Progenitor cell of endocrine pancreas (in vitro differentiated cells): ENCODE results near the gene ARSD. TPM values are rescaled to one million over a fixed set of nuclear protein-coding genes. Genes with fewer than 3 reads are reported as not detected.

Source experiments
- DNase-seq: peaks from one replicate; pipeline ENCODE4 v3.0.0; 2021; ENCODE audit warnings: low spot score; ENCODE audit not compliant: unreplicated experiment
- H3K27ac Mint-ChIP-seq: 2 replicates; pipeline ENCODE4 v1.8.0; 2021; ENCODE audit warnings: mild to moderate bottlenecking, moderate library complexity, mixed read lengths
- H3K27me3 Mint-ChIP-seq: 2 replicates; pipeline ENCODE4 v1.8.0; 2021; ENCODE audit warnings: mixed read lengths
- H3K36me3 Mint-ChIP-seq: 2 replicates; pipeline ENCODE4 v1.8.0; 2022; ENCODE audit warnings: mixed read lengths; ENCODE audit not compliant: insufficient read depth
- H3K4me1 Mint-ChIP-seq: 2 replicates; pipeline ENCODE4 v1.8.0; 2021; ENCODE audit warnings: low read depth, mixed read lengths
- H3K4me3 Mint-ChIP-seq: 2 replicates; pipeline ENCODE4 v1.8.0; 2021; ENCODE audit warnings: low read depth, mild to moderate bottlenecking, moderate library complexity, mixed read lengths
- H3K9me3 Mint-ChIP-seq: 2 replicates; pipeline ENCODE4 v1.8.0; 2021; ENCODE audit warnings: low read depth, mixed read lengths
- total RNA-seq: library from RNA; stranded (reverse); gene quantifications from 2 replicates; pipeline ENCODE4 v1.2.1, GENCODE V29; 2021
- TF ChIP-seq, protein P1 (sequence below): fragments of 200-600 bp; sonication (generic); IDR thresholded peaks from one replicate; pipeline ENCODE4 v1.5.0; 2021; ENCODE audit warnings: antibody characterized with exemption, mild to moderate bottlenecking; ENCODE audit not compliant: unreplicated experiment

The ARSD gene
- total RNA-seq, 1 donor from 2014 or later, result 76.8 TPM

DNA sequence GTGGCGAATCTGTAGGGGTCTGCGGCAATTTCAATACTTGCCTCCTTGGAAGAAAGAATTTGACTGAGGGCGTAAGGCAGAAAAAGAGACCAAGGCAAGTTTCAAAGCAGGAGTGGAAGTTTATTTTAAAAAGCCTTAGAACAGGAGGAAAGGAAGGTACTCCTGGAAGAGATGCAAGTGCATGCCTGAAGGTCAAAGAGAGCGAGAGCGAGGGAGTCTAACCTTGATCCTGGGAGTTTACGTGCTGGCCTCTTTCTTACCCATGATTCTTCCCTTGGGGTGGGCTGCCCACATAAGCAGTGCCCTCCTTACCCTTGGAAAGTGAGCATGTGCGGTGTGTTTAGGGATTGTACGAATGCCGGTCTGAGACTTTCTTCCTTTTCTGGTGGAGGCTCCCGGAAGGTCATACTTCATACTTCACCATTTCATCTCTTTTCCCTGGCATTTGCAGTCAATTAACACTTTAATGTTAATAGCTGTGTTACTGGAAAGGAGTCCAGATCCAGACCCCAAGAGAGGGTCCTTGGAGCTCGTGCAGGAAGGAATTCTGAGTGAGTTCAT lies 40.0 kb downstream of the ARSD start:
- TF ChIP-seq, protein P1, sequence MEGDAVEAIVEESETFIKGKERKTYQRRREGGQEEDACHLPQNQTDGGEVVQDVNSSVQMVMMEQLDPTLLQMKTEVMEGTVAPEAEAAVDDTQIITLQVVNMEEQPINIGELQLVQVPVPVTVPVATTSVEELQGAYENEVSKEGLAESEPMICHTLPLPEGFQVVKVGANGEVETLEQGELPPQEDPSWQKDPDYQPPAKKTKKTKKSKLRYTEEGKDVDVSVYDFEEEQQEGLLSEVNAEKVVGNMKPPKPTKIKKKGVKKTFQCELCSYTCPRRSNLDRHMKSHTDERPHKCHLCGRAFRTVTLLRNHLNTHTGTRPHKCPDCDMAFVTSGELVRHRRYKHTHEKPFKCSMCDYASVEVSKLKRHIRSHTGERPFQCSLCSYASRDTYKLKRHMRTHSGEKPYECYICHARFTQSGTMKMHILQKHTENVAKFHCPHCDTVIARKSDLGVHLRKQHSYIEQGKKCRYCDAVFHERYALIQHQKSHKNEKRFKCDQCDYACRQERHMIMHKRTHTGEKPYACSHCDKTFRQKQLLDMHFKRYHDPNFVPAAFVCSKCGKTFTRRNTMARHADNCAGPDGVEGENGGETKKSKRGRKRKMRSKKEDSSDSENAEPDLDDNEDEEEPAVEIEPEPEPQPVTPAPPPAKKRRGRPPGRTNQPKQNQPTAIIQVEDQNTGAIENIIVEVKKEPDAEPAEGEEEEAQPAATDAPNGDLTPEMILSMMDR, result no peak
- H3K4me3 Mint-ChIP-seq, result no peak overlapping the region
- no peaks in the 10 kb centered on the region for H3K27me3 Mint-ChIP-seq
- H3K27ac Mint-ChIP-seq, result peak overlapping the region; percentile 96
- no peak for DNase-seq
- H3K4me1 Mint-ChIP-seq, result peaks cover 38% of the 10 kb centered on the region
- peaks cover 18% of the 10 kb centered on the region for H3K36me3 Mint-ChIP-seq
- no peaks in the 10 kb centered on the region for H3K9me3 Mint-ChIP-seq

DNA sequence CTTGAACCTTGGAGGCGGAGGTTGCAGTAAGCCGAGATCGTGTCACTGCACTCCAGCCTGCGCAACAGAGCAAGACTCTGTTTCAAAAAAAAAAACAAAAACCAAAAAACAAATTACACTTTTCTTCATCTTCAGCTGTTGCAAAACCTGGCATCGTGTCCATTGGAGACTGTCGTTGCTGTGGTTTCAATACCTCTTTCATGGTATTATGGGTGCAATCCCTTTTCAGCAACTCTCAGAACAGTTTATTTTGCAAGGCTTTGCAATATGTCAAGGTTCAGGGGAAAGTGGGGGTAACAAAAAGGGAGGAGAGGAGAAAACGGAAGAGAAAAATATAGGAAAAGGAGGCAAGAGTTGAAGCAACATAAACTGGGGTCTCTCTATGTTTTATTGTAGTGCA lies 40.8 kb downstream of the ARSD start:
- TF ChIP-seq, protein P1, result no peak
- H3K27me3 Mint-ChIP-seq, result no peaks in the 10 kb centered on the region
- H3K4me3 Mint-ChIP-seq, result no peak overlapping the region
- H3K27ac Mint-ChIP-seq, result no peak overlapping the region
- peaks cover 38% of the 10 kb centered on the region for H3K4me1 Mint-ChIP-seq
- peaks cover 19% of the 10 kb centered on the region for H3K36me3 Mint-ChIP-seq
- no peak for DNase-seq
- no peaks in the 10 kb centered on the region for H3K9me3 Mint-ChIP-seq

DNA sequence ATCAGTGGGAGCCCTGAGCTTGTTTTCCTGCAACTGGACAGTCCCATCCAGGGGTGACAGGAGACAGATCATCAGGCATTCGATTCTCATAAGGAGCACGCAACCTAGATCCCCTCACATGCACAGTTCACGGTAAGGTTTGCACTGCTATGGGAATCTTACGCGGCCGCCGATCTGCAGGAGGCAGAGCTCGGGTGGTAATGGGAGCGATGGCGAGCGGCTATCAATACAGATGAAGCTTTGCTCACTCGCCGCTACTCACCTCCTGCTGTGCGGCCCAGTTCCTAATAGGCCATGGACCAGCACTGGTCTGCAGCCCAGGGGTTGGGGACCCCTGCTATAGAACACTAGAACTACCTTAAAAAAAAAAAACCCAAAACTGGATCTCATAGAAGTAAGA lies 45.4 kb downstream of the ARSD start:
- Mint-ChIP-seq H3K4me3 (no peak overlapping the region), H3K27ac (no peak overlapping the region), H3K27me3 (no peaks in the 10 kb centered on the region), H3K36me3 (peaks cover 38% of the 10 kb centered on the region), H3K9me3 (no peaks in the 10 kb centered on the region), H3K4me1 (peaks cover 2% of the 10 kb centered on the region)
- TF ChIP-seq, protein P1, result no peak
- DNase-seq, result no peak

DNA sequence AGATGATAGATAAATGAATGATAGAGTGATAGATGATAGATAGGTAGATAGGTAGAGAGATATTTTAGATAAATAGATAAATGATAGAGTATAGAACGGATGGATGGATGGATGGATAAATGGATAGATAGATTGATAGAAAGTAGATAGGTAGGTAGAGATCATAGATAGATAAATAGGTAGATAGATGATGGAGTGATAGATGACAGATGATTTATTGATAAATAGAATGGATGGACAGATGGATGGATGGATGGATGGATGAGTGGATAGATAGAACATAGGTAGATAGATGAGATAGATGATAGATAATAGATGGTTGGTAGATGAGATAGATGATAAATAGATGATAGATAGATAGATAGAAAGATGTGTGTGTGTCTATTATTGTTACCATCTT lies 49.5 kb downstream of the ARSD start:
- Mint-ChIP-seq H3K9me3 (no peaks in the 10 kb centered on the region), H3K4me3 (no peak overlapping the region), H3K36me3 (peaks cover 62% of the 10 kb centered on the region), H3K27me3 (no peaks in the 10 kb centered on the region), H3K4me1 (no peaks in the 10 kb centered on the region), H3K27ac (no peak overlapping the region)
- TF ChIP-seq, protein P1, result no peak
- no peak for DNase-seq

GRCh38 chrX:2878563-2878962 lies 50.6 kb downstream of the ARSD start:
- no peak overlapping the region for H3K4me3 Mint-ChIP-seq
- no peak overlapping the region for H3K27ac Mint-ChIP-seq
- H3K36me3 Mint-ChIP-seq, result peaks cover 65% of the 10 kb centered on the region
- H3K9me3 Mint-ChIP-seq, result peaks cover 5% of the 10 kb centered on the region
- H3K27me3 Mint-ChIP-seq, result no peaks in the 10 kb centered on the region
- H3K4me1 Mint-ChIP-seq, result no peaks in the 10 kb centered on the region
- no peak for DNase-seq
- TF ChIP-seq, protein P1, result no peak
